SK-N-SH (cell line): ENCODE data around the gene SLAMF7. TPM values are rescaled to one million over a fixed set of nuclear protein-coding genes. Genes with fewer than 3 reads are reported as not detected.

Experiments
- CTCF ChIA-PET: fragments of 300-600, 350-600 bp; formaldehyde crosslinking; extraction: SDS; loops from one replicate; lab custom pipeline; 2021; lab: Yijun Ruan, JAX
- POLR2A ChIA-PET: fragments of 350-600 bp; sonication (Branson Sonifier 250); formaldehyde crosslinking; extraction: SDS; loops from one replicate; lab custom pipeline; 2020; ENCODE audit warnings: antibody characterized with exemption, inconsistent platforms; lab: Yijun Ruan, JAX
- DNase-seq: peaks from one replicate; pipeline ENCODE4 v3.0.0; 2012
- H2AFZ ChIP-seq: fragments of 200-600 bp; sonication (generic); 2 replicates; pipeline ENCODE4 v1.8.1; 2016; ENCODE audit warnings: antibody characterized with exemption, mild to moderate bottlenecking, low read depth
- H3F3A ChIP-seq: fragments of 200-600 bp; sonication (generic); replicated peaks from 2 replicates; pipeline ENCODE3; 2016; ENCODE audit warnings: antibody characterized with exemption, mild to moderate bottlenecking; ENCODE audit not compliant: insufficient read depth
- H3K27ac ChIP-seq, 2 experiments: fragments of 200-500 bp in 1 of 2; fragments of 200-600 bp in 1 of 2; sonication (Bioruptor generic) in 1 of 2; sonication (generic), shearing (Covaris generic) in 1 of 2; 2 replicates each; pipeline versions ENCODE4 v1.5.1 to v1.6.1; 2014 to 2016; ENCODE audit warnings: low read depth in 2 of 2, inconsistent platforms in 1 of 2, low read length in 1 of 2, mild to moderate bottlenecking in 1 of 2, mixed read lengths in 1 of 2
- H3K27me3 ChIP-seq: fragments of 200-600 bp; sonication (generic), shearing (Covaris generic); 2 replicates; pipeline ENCODE4 v1.6.1; 2016; ENCODE audit warnings: mixed run types; ENCODE audit not compliant: insufficient read depth
- H3K36me3 ChIP-seq, 2 experiments: fragments of 200-500 bp in 1 of 2; fragments of 200-600 bp in 1 of 2; sonication (Bioruptor generic) in 1 of 2; sonication (generic) in 1 of 2; replicated peaks in 1 of 2; 2 replicates each; pipeline versions ENCODE3 to v1.5.1; 2014 to 2016; ENCODE audit warnings: low read length in 1 of 2, mild to moderate bottlenecking in 1 of 2; ENCODE audit not compliant: insufficient read depth in 2 of 2, control insufficient read depth in 1 of 2
- H3K4me1 ChIP-seq, 2 experiments: fragments of 200-500 bp in 1 of 2; fragments of 200-600 bp in 1 of 2; sonication (Bioruptor generic) in 1 of 2; sonication (generic), shearing (Covaris generic) in 1 of 2; 2 replicates each; pipeline versions ENCODE4 v1.5.1 to v1.6.1; 2014 to 2016; ENCODE audit warnings: low read depth in 1 of 2, low read length in 1 of 2, mixed run types in 1 of 2; ENCODE audit not compliant: insufficient read depth in 2 of 2, control insufficient read depth in 1 of 2
- H3K4me2 ChIP-seq: fragments of 200-600 bp; sonication (generic), shearing (Covaris generic); 2 replicates; pipeline ENCODE4 v1.6.1; 2017; ENCODE audit warnings: mixed run types
- H3K4me3 ChIP-seq, 2 experiments: fragments of 200-500 bp in 1 of 2; fragments of 200-600 bp in 1 of 2; sonication (Bioruptor generic) in 1 of 2; sonication (generic), shearing (Covaris generic) in 1 of 2; 2 replicates each; pipeline versions ENCODE4 v1.5.1 to v1.8.1; 2014 to 2016; ENCODE audit warnings: low read depth in 2 of 2, inconsistent platforms in 1 of 2, low read length in 1 of 2, mild to moderate bottlenecking in 1 of 2, mixed read lengths in 1 of 2, moderate library complexity in 1 of 2
- H3K79me2 ChIP-seq: fragments of 200-600 bp; sonication (generic); 2 replicates; pipeline ENCODE4 v1.8.1; 2017; ENCODE audit warnings: mild to moderate bottlenecking; ENCODE audit not compliant: insufficient read depth
- H3K9ac ChIP-seq: fragments of 200-600 bp; sonication (generic); 2 replicates; pipeline ENCODE4 v1.6.1; 2017; ENCODE audit warnings: mixed run types
- H3K9me2 ChIP-seq: fragments of 200-600 bp; sonication (generic); 2 replicates; pipeline ENCODE4 v1.6.1; 2017; ENCODE audit warnings: mixed run types
- H3K9me3 ChIP-seq: fragments of 200-600 bp; sonication (generic); 2 replicates; pipeline ENCODE4 v1.6.1; 2017; ENCODE audit warnings: mixed run types, mild to moderate bottlenecking, moderate library complexity
- H4K20me1 ChIP-seq: fragments of 200-600 bp; sonication (generic); 2 replicates; pipeline ENCODE4 v1.6.1; 2017; ENCODE audit warnings: mild to moderate bottlenecking, mixed run types; ENCODE audit not compliant: insufficient read depth
- FOXM1 ChIP-seq: IDR thresholded peaks from 2 replicates; pipeline ENCODE4 v1.4.0; 2012; ENCODE audit warnings: low read depth, mild to moderate bottlenecking
- GABPA ChIP-seq: IDR thresholded peaks from 2 replicates; pipeline ENCODE4 v1.4.0; 2012; ENCODE audit warnings: low read depth, mild to moderate bottlenecking
- JUND ChIP-seq: IDR thresholded peaks from 2 replicates; pipeline ENCODE4 v1.4.0; 2012
- MXI1 ChIP-seq: IDR thresholded peaks from 2 replicates; pipeline ENCODE4 v1.6.1; 2012; ENCODE audit warnings: mild to moderate bottlenecking, low read depth, low read length, improper control_type of control experiment
- NFIC ChIP-seq: IDR thresholded peaks from 2 replicates; pipeline ENCODE4 v1.4.0; 2012; ENCODE audit warnings: borderline replicate concordance
- NRF1 ChIP-seq: IDR thresholded peaks from 2 replicates; pipeline ENCODE4 v1.6.1; 2012; ENCODE audit warnings: low read depth, mild to moderate bottlenecking, low read length
- RXRA ChIP-seq: IDR thresholded peaks from 2 replicates; pipeline ENCODE4 v1.4.0; 2012; ENCODE audit warnings: low read depth, mild to moderate bottlenecking, borderline replicate concordance
- SIN3A ChIP-seq: IDR thresholded peaks from 2 replicates; pipeline ENCODE4 v1.6.1; 2012; ENCODE audit warnings: low read depth, mild to moderate bottlenecking, low read length, moderate library complexity, borderline replicate concordance
- TAF1 ChIP-seq: IDR thresholded peaks from 2 replicates; pipeline ENCODE4 v1.6.1; 2012; ENCODE audit warnings: low read depth, mild to moderate bottlenecking, low read length, moderate library complexity, borderline replicate concordance
- YY1 ChIP-seq: IDR thresholded peaks from 2 replicates; pipeline ENCODE4 v1.4.0; 2012; ENCODE audit warnings: low read depth, mild to moderate bottlenecking
- WGBS: methylation state at CpG from one replicate; pipeline ENCODE4 v1.1.6; 2017; ENCODE audit warnings: low lambda C conversion rate; 5-methylcytosine and 5-hydroxymethylcytosine counted together
- polyA plus RNA-seq, 3 experiments: library from polyadenylated mRNA; depleted of rRNA; stranded (reverse); fragments of >200 nt; gene quantifications; 2 replicates each; pipeline ENCODE4 v1.2.3, GENCODE V29; 2012
- TF ChIP-seq, protein P1 (sequence below): IDR thresholded peaks from 2 replicates; pipeline ENCODE4 v1.6.1; 2012; ENCODE audit warnings: mild to moderate bottlenecking, low read depth, low read length, moderate library complexity
- TF ChIP-seq, protein P2 (sequence below): fragments of 200-600 bp; sonication (generic); IDR thresholded peaks from 2 replicates; pipeline ENCODE4 v1.6.1; 2017; ENCODE audit warnings: antibody characterized with exemption, mild to moderate bottlenecking, moderate library complexity
- TF ChIP-seq, protein P3 (sequence below): fragments of 150-350 bp; IDR thresholded peaks from 2 replicates; pipeline ENCODE4 v1.6.1; 2016; ENCODE audit warnings: mild to moderate bottlenecking, low read depth, low read length
- TF ChIP-seq, protein P4 (sequence below): IDR thresholded peaks from 2 replicates; pipeline ENCODE4 v1.4.0; 2012; ENCODE audit warnings: low read depth
- TF ChIP-seq, protein P5 (sequence below): IDR thresholded peaks from 2 replicates; pipeline ENCODE4 v1.4.0; 2012; ENCODE audit warnings: low read depth, borderline replicate concordance
- TF ChIP-seq, protein P6 (sequence below): IDR thresholded peaks from 2 replicates; pipeline ENCODE4; 2012

Gene SLAMF7
- polyA plus RNA-seq, 1 of the 3 experiments (the other 2 are of a cell fraction), result not detected

DNA sequence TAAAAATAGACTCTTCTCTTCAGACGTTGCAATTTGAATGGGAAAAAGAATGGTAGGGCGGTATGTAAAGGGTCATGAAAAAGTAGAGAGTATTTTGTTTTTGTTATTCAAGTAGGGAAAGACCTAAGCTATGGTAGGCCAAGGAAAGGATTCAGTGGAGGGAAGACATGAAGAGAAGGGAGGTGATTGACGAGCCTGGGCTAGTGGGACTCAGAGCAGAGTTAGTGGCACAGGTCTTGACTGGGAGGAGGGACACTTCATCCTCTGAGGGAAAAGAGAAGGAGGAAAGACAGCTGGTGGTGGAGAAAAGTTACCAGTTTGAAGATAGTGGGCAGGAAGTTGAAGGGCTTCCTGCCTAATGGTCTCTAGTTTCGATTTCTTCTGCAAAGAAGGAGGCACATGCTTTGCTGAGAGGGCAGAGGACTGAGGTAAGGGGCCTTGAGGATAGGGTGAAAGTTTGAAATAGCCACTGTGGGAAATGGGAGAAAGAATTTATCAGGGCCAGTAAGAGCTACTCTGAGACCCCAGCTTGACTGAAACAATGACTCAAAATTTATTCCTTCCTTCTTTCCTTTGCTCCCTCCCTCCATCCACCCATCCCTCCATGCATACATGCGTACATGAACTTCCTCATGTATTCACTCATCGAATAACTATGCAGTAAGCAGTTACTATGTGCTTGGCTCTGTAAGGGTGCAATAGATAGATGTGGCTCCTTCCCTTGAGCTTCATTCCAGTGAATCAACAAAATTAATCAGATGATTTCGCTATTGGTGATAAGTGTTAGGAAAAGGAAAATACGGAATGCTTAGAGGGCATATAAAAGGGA is 31.6 kb upstream of the SLAMF7 start:
- TF ChIP-seq MXI1, result no peak
- TF ChIP-seq, protein P1, sequence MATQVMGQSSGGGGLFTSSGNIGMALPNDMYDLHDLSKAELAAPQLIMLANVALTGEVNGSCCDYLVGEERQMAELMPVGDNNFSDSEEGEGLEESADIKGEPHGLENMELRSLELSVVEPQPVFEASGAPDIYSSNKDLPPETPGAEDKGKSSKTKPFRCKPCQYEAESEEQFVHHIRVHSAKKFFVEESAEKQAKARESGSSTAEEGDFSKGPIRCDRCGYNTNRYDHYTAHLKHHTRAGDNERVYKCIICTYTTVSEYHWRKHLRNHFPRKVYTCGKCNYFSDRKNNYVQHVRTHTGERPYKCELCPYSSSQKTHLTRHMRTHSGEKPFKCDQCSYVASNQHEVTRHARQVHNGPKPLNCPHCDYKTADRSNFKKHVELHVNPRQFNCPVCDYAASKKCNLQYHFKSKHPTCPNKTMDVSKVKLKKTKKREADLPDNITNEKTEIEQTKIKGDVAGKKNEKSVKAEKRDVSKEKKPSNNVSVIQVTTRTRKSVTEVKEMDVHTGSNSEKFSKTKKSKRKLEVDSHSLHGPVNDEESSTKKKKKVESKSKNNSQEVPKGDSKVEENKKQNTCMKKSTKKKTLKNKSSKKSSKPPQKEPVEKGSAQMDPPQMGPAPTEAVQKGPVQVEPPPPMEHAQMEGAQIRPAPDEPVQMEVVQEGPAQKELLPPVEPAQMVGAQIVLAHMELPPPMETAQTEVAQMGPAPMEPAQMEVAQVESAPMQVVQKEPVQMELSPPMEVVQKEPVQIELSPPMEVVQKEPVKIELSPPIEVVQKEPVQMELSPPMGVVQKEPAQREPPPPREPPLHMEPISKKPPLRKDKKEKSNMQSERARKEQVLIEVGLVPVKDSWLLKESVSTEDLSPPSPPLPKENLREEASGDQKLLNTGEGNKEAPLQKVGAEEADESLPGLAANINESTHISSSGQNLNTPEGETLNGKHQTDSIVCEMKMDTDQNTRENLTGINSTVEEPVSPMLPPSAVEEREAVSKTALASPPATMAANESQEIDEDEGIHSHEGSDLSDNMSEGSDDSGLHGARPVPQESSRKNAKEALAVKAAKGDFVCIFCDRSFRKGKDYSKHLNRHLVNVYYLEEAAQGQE, result no peak
- TF ChIP-seq RXRA, result no peak
- TF ChIP-seq, protein P2, sequence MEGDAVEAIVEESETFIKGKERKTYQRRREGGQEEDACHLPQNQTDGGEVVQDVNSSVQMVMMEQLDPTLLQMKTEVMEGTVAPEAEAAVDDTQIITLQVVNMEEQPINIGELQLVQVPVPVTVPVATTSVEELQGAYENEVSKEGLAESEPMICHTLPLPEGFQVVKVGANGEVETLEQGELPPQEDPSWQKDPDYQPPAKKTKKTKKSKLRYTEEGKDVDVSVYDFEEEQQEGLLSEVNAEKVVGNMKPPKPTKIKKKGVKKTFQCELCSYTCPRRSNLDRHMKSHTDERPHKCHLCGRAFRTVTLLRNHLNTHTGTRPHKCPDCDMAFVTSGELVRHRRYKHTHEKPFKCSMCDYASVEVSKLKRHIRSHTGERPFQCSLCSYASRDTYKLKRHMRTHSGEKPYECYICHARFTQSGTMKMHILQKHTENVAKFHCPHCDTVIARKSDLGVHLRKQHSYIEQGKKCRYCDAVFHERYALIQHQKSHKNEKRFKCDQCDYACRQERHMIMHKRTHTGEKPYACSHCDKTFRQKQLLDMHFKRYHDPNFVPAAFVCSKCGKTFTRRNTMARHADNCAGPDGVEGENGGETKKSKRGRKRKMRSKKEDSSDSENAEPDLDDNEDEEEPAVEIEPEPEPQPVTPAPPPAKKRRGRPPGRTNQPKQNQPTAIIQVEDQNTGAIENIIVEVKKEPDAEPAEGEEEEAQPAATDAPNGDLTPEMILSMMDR, result no peak
- TF ChIP-seq YY1, result no peak
- TF ChIP-seq, protein P3, sequence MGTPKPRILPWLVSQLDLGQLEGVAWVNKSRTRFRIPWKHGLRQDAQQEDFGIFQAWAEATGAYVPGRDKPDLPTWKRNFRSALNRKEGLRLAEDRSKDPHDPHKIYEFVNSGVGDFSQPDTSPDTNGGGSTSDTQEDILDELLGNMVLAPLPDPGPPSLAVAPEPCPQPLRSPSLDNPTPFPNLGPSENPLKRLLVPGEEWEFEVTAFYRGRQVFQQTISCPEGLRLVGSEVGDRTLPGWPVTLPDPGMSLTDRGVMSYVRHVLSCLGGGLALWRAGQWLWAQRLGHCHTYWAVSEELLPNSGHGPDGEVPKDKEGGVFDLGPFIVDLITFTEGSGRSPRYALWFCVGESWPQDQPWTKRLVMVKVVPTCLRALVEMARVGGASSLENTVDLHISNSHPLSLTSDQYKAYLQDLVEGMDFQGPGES, result no peak
- no peak for TF ChIP-seq TAF1
- TF ChIP-seq NRF1, result no peak
- no peak for TF ChIP-seq GABPA
- TF ChIP-seq, protein P4, sequence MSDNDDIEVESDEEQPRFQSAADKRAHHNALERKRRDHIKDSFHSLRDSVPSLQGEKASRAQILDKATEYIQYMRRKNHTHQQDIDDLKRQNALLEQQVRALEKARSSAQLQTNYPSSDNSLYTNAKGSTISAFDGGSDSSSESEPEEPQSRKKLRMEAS, result no peak
- TF ChIP-seq JUND, result no peak
- TF ChIP-seq FOXM1, result no peak
- no peak for TF ChIP-seq SIN3A
- TF ChIP-seq, protein P5, sequence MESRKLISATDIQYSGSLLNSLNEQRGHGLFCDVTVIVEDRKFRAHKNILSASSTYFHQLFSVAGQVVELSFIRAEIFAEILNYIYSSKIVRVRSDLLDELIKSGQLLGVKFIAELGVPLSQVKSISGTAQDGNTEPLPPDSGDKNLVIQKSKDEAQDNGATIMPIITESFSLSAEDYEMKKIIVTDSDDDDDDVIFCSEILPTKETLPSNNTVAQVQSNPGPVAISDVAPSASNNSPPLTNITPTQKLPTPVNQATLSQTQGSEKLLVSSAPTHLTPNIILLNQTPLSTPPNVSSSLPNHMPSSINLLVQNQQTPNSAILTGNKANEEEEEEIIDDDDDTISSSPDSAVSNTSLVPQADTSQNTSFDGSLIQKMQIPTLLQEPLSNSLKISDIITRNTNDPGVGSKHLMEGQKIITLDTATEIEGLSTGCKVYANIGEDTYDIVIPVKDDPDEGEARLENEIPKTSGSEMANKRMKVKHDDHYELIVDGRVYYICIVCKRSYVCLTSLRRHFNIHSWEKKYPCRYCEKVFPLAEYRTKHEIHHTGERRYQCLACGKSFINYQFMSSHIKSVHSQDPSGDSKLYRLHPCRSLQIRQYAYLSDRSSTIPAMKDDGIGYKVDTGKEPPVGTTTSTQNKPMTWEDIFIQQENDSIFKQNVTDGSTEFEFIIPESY, result no peak
- TF ChIP-seq NFIC, result no peak
- TF ChIP-seq, protein P6, sequence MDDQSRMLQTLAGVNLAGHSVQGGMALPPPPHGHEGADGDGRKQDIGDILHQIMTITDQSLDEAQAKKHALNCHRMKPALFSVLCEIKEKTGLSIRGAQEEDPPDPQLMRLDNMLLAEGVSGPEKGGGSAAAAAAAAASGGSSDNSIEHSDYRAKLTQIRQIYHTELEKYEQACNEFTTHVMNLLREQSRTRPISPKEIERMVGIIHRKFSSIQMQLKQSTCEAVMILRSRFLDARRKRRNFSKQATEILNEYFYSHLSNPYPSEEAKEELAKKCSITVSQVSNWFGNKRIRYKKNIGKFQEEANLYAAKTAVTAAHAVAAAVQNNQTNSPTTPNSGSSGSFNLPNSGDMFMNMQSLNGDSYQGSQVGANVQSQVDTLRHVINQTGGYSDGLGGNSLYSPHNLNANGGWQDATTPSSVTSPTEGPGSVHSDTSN, result no peak
- Histone ChIP-seq H3K27ac (no peak overlapping the region), H2AFZ (no peak overlapping the region; the same call in 1 of the 2 replicates), H3K27me3 (peaks cover 25% of the 10 kb centered on the region; the same call in 1 of the 2 replicates), H3K9ac (no peak overlapping the region), H3K4me1 (no peaks in the 10 kb centered on the region), H3K36me3 (no peaks in the 10 kb centered on the region), H3K9me2 (no peaks in the 10 kb centered on the region), H3F3A (no peaks in the 10 kb centered on the region), H3K4me2 (no peak overlapping the region), H4K20me1 (no peaks in the 10 kb centered on the region), H3K9me3 (no peaks in the 10 kb centered on the region), H3K79me2 (no peaks in the 10 kb centered on the region), H3K4me3 (no peak overlapping the region)
- ChIA-PET POLR2A (no interaction called here), CTCF (interaction anchor here (0.5 to 1.8 kb wide), 6 partner anchors 18 to 832 kb away, joined by 3 to 4 read pairs (median 3); no protein-coding TSS in a partner anchor)
- DNase-seq, result no peak
- 11% methylated on average over 8 of the region's 8 CpGs for WGBS
